Colonic mucosa (tissue), 4 donors: ENCODE results near the gene MS4A4E. TPM values are rescaled to one million over a fixed set of nuclear protein-coding genes. Genes with fewer than 3 reads are reported as not detected.

ENCODE experiments used
- DNase-seq: peaks from one replicate; pipeline ENCODE4 v3.0.0-alpha.2; 2020
- H3K27ac ChIP-seq: fragments of 200-600 bp; one replicate; pipeline ENCODE4 v1.8.0; 2021
- H3K27me3 ChIP-seq: fragments of 200-600 bp; one replicate; pipeline ENCODE4 v1.8.0; 2021
- H3K36me3 ChIP-seq: fragments of 200-600 bp; one replicate; pipeline ENCODE4 v1.8.0; 2021
- H3K4me1 ChIP-seq: fragments of 200-600 bp; one replicate; pipeline ENCODE4 v1.8.0; 2021; ENCODE audit warnings: mild to moderate bottlenecking
- H3K4me3 ChIP-seq: fragments of 200-600 bp; one replicate; pipeline ENCODE4 v1.8.0; 2021
- H3K9ac ChIP-seq, 2 donors: one replicate each; pipeline ENCODE4 v1.7.0; 2013; ENCODE audit warnings: control low read depth in 2 of 2, low read depth in 2 of 2, low read length in 2 of 2
- H3K9me3 ChIP-seq: fragments of 200-600 bp; one replicate; pipeline ENCODE4 v1.8.0; 2021
- CTCF ChIP-seq: fragments of 200-600 bp; IDR thresholded peaks from one replicate; pipeline ENCODE4 v1.8.0; 2022; ENCODE audit warnings: antibody characterized with exemption, mild to moderate bottlenecking
- intact Hi-C: fragments of 100-400 bp; cut with DNase I; formaldehyde crosslinking; loops from one replicate; pipeline ENCODE4 v1.14.1; 2022
- total RNA-seq, 2 donors: library from RNA; stranded (reverse); fragmentation: NEBNext Ultra II Directional in 1 of 2; extraction: Animal tissue kit (Norgen Biotek cat#: 25700) in 1 of 2; gene quantifications; one replicate each; pipeline ENCODE4 v1.2.1, GENCODE V29; 2021
- donor health status: healthy.
- donor health status: DM: no; HTN: no; CAD: no.
- donor health status: DM: no; HTN: no; CAD: no.

MS4A4E gene
- total RNA-seq, 2 donors from 2014 or later, result 0.69 to 1.0 TPM

GRCh38 chr11:60280412-60280811, 37.5 kb upstream of the MS4A4E start, which contains the start of gene MS4A4A:
MS4A4A (plus strand) TSS chr11:60280666; CDS start chr11:60280676, 10 bp downstream.
- Histone ChIP-seq H3K4me1 (no peaks in the 10 kb centered on the region), H3K27me3 (no peaks in the 10 kb centered on the region), H3K27ac (peak within 1 kb of the TSS; percentile 36), H3K9me3 (no peaks in the 10 kb centered on the region), H3K9ac (peak within 1 kb of the TSS in 1 of 2 donors; percentile 43), H3K4me3 (no peak within 1 kb of the TSS), H3K36me3 (no peaks in the 10 kb centered on the region)
- intact Hi-C loops, result no loop called here
- DNase-seq, result no peak
- no peak for TF ChIP-seq CTCF

DNA sequence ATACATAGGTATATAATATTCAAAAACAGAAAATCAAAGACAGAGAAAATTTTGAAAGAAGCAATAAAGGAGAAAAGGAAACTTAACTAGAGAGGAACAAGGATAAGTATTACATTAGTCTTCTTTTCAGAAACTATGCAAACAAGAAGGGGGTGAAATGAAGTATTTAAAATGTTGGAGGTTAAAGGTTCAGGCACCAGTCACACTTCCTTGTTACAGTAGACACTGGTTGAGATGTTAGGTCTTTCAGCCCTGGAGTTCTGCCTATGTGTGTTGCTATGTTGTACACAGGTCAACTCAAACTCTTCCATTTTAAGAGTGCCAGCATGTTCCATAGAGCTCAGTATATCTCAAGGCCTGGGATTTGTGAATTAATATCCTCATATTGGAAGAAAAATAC, 31.5 kb upstream of the MS4A4E start:
- Histone ChIP-seq H3K27me3 (no peaks in the 10 kb centered on the region), H3K9me3 (no peaks in the 10 kb centered on the region), H3K4me3 (no peak overlapping the region), H3K4me1 (no peaks in the 10 kb centered on the region), H3K36me3 (no peaks in the 10 kb centered on the region), H3K27ac (no peak overlapping the region), H3K9ac (no peak overlapping the region)
- no peak for TF ChIP-seq CTCF
- intact Hi-C loops, result no loop called here
- DNase-seq, result no peak

DNA sequence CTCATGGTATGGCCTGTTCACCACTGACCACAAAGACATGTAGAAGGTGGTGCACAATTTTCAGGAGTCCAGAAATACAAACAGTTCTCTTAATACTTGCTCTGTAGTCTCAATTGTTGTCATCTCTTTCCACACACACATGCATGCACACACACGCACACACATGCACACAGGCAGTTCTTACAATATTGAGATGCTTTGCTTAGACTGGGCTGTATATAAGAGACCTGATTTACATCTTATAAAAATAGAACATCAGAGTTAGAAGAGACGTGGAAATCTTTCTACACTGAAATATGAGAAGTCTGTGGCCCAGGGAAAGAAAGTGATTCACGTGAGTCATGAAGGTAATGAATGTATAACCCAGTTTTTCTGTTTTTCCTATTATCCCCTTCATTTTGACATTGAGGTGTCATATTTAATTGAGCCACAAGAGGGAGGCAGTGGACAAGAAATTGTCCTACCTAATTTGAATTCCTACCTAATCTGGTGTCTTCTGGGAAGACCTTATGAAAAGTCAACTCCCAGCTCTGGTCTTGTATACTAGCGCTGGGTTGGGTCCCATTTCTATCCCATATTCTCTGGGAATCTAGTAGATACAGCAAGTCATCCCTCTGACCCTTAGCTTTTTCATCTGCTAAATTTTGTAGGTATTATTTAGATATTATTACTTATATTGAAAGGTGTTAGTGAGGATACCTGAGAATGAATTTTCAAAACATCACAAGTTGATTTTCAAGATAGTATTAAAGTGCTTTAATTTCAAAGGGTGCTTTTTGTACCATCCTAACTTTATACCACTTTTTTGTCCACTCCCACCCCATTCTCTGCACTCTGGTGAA, 22.7 kb upstream of the MS4A4E start:
- peak; percentile 34 for DNase-seq
- Histone ChIP-seq H3K27ac (no peak overlapping the region), H3K4me3 (no peak overlapping the region), H3K9ac (no peak overlapping the region), H3K9me3 (no peaks in the 10 kb centered on the region), H3K36me3 (no peaks in the 10 kb centered on the region), H3K4me1 (no peaks in the 10 kb centered on the region), H3K27me3 (no peaks in the 10 kb centered on the region)
- peak; percentile 49 for TF ChIP-seq CTCF
- intact Hi-C loops, result loop anchor here (10.0 kb wide), 1 partner anchor 369 kb away; no protein-coding TSS in a partner anchor

DNA sequence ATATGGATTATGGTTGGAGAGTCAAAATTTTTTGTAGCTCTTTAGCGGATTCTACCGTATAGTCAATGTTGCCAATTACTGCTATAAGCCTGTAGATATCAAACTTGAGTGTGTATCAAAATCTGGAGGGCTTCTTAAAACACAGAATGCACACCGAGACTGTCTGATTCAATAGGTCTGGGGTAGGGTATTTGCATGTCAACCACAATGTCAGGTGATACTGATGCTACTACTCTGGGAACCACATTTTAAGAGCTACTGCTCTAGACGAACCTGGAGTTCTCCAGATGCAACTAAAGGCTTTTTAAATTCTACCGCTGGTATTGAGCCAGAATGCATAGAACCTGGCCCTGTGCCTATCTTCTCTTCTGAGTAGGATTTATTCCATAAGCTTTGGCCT, 21.7 kb upstream of the MS4A4E start:
- Histone ChIP-seq H3K27ac (no peak overlapping the region), H3K36me3 (no peaks in the 10 kb centered on the region), H3K4me3 (no peak overlapping the region), H3K4me1 (no peaks in the 10 kb centered on the region), H3K9me3 (no peaks in the 10 kb centered on the region), H3K9ac (no peak overlapping the region), H3K27me3 (no peaks in the 10 kb centered on the region)
- intact Hi-C loops, result loop anchor here (10.0 kb wide), 1 partner anchor 370 kb away; no protein-coding TSS in a partner anchor
- DNase-seq, result no peak
- TF ChIP-seq CTCF, result no peak

GRCh38 chr11:60263402-60263801, 20.5 kb upstream of the MS4A4E start:
- Histone ChIP-seq H3K4me3 (no peak overlapping the region), H3K36me3 (no peaks in the 10 kb centered on the region), H3K27ac (no peak overlapping the region), H3K27me3 (no peaks in the 10 kb centered on the region), H3K9ac (no peak overlapping the region), H3K4me1 (no peaks in the 10 kb centered on the region), H3K9me3 (no peaks in the 10 kb centered on the region)
- no peak for DNase-seq
- intact Hi-C loops, result loop anchor here (10.0 kb wide), 1 partner anchor 371 kb away; no protein-coding TSS in a partner anchor
- TF ChIP-seq CTCF, result no peak
